Ectodermal cell (in vitro differentiated cells): ENCODE measurements around the gene INPP5F.
"Not testable (repeated sequence)": the region's sequence is repeated elsewhere in the genome, so short reads cannot be mapped to it uniquely, and the experiment has no call there.

Experiments used
- H3K27ac ChIP-seq: 2 replicates; pipeline ENCODE4 v1.7.0; 2013; ENCODE audit warnings: mild to moderate bottlenecking, low read depth, low read length; ENCODE audit not compliant: insufficient read depth, poor library complexity, severe bottlenecking
- H3K27me3 ChIP-seq: 2 replicates; pipeline ENCODE4 v1.7.0; 2013; ENCODE audit warnings: mild to moderate bottlenecking, low read length; ENCODE audit not compliant: insufficient read depth, control insufficient read depth, poor library complexity, severe bottlenecking
- H3K36me3 ChIP-seq: one replicate; pipeline ENCODE4 v1.7.0; 2013; ENCODE audit warnings: low read length; ENCODE audit not compliant: control insufficient read depth, insufficient read depth
- H3K4me1 ChIP-seq: one replicate; pipeline ENCODE4 v1.7.0; 2013; ENCODE audit warnings: low read length; ENCODE audit not compliant: control insufficient read depth, insufficient read depth
- H3K4me3 ChIP-seq: 2 replicates; pipeline ENCODE4 v1.7.0; 2013; ENCODE audit warnings: low read depth, low read length, control low read depth; ENCODE audit not compliant: insufficient read depth
- H3K9me3 ChIP-seq: 2 replicates; pipeline ENCODE4 v1.7.0; 2013; ENCODE audit warnings: mild to moderate bottlenecking, low read length, moderate library complexity; ENCODE audit not compliant: control insufficient read depth
- WGBS, 2 experiments: methylation state at CpG; one replicate each; pipeline ENCODE4 v1.1.7; 2013; ENCODE audit warnings: missing lambda C conversion rate in 2 of 2; 5-methylcytosine and 5-hydroxymethylcytosine counted together

INPP5F gene

GRCh38 chr10:119795101-119795500, 69.3 kb downstream of the INPP5F start:
- not testable (repeated sequence) for H3K27me3 ChIP-seq, H3K4me3 ChIP-seq, H3K36me3 ChIP-seq, H3K27ac ChIP-seq, H3K9me3 ChIP-seq, H3K4me1 ChIP-seq
- WGBS, 2 experiments = 96 to 97% methylated on average over 27 of the region's 32 CpGs

- Histone ChIP-seq H3K4me1 (no peaks in the 10 kb centered on the region), H3K9me3 (no peaks in the 10 kb centered on the region), H3K36me3 (peaks cover 5% of the 10 kb centered on the region), H3K4me3 (no peak overlapping the region), H3K27me3 (no peaks in the 10 kb centered on the region), H3K27ac (no peak overlapping the region)
- 89 to 98% methylated on average over 3 to 5 of the region's 6 CpGs for WGBS, 2 experiments
Measured at GRCh38 chr10:119796039-119796438, 70.2 kb downstream of the INPP5F start.

GRCh38 chr10:119801176-119801575, 75.3 kb downstream of the INPP5F start:
- no peak overlapping the region for H3K4me3 ChIP-seq
- H3K9me3 ChIP-seq = no peaks in the 10 kb centered on the region
- 92 to 100% methylated on average over 2 of the region's 2 CpGs for WGBS, 2 experiments
- H3K27me3 ChIP-seq = no peaks in the 10 kb centered on the region
- H3K36me3 ChIP-seq = peaks cover 5% of the 10 kb centered on the region
- H3K27ac ChIP-seq = no peak overlapping the region
- no peaks in the 10 kb centered on the region for H3K4me1 ChIP-seq

- Histone ChIP-seq H3K27me3 (no peaks in the 10 kb centered on the region), H3K4me3 (no peak overlapping the region), H3K9me3 (no peaks in the 10 kb centered on the region), H3K36me3 (no peaks in the 10 kb centered on the region), H3K27ac (no peak overlapping the region), H3K4me1 (no peaks in the 10 kb centered on the region)
- WGBS, 2 experiments = 92 to 95% methylated on average over 6 of the region's 6 CpGs
Measured at GRCh38 chr10:119801998-119802538, 76.2 kb downstream of the INPP5F start.

GRCh38 chr10:119803264-119803663, 77.4 kb downstream of the INPP5F start:
- Histone ChIP-seq H3K4me3 (no peak overlapping the region), H3K36me3 (no peaks in the 10 kb centered on the region), H3K9me3 (no peaks in the 10 kb centered on the region), H3K4me1 (no peaks in the 10 kb centered on the region), H3K27ac (no peak overlapping the region), H3K27me3 (no peaks in the 10 kb centered on the region)
- WGBS, 2 experiments = 94 to 100% methylated on average over 1 of the region's 1 CpG

- Histone ChIP-seq H3K27me3 (no peaks in the 10 kb centered on the region), H3K36me3 (no peaks in the 10 kb centered on the region), H3K4me3 (no peak overlapping the region), H3K9me3 (no peaks in the 10 kb centered on the region), H3K27ac (no peak overlapping the region), H3K4me1 (no peaks in the 10 kb centered on the region)
- 91% methylated on average over 5 of the region's 5 CpGs for WGBS, 2 experiments
Measured at GRCh38 chr10:119805702-119806230, 79.9 kb downstream of the INPP5F start.

- H3K4me3 ChIP-seq = no peak overlapping the region
- no peak overlapping the region for H3K27ac ChIP-seq
- no peaks in the 10 kb centered on the region for H3K36me3 ChIP-seq
- WGBS, 2 experiments = 90 to 94% methylated on average over 10 to 11 of the region's 11 CpGs
- H3K9me3 ChIP-seq = no peaks in the 10 kb centered on the region
- H3K27me3 ChIP-seq = no peaks in the 10 kb centered on the region
- H3K4me1 ChIP-seq = no peaks in the 10 kb centered on the region
Measured at GRCh38 chr10:119806334-119807130, 80.7 kb downstream of the INPP5F start.

GRCh38 chr10:119807960-119808697, 82.3 kb downstream of the INPP5F start:
- Histone ChIP-seq H3K36me3 (no peaks in the 10 kb centered on the region), H3K4me1 (no peaks in the 10 kb centered on the region), H3K4me3 (no peak overlapping the region), H3K9me3 (no peaks in the 10 kb centered on the region), H3K27ac (no peak overlapping the region), H3K27me3 (no peaks in the 10 kb centered on the region)
- WGBS, 2 experiments = 90 to 98% methylated on average over 1 to 3 of the region's 3 CpGs

GRCh38 chr10:119811122-119811521, 85.3 kb downstream of the INPP5F start:
- Histone ChIP-seq H3K27me3 (no peaks in the 10 kb centered on the region), H3K9me3 (no peaks in the 10 kb centered on the region), H3K4me3 (no peak overlapping the region), H3K4me1 (no peaks in the 10 kb centered on the region), H3K36me3 (no peaks in the 10 kb centered on the region), H3K27ac (no peak overlapping the region)
- WGBS, 2 experiments = 80 to 91% methylated on average over 2 to 4 of the region's 4 CpGs

GRCh38 chr10:119812684-119813083, 86.8 kb downstream of the INPP5F start:
- Histone ChIP-seq H3K36me3 (no peaks in the 10 kb centered on the region), H3K9me3 (no peaks in the 10 kb centered on the region), H3K4me3 (no peak overlapping the region), H3K27ac (no peak overlapping the region), H3K27me3 (no peaks in the 10 kb centered on the region), H3K4me1 (no peaks in the 10 kb centered on the region)
